Stimulated activated CD8-positive, alpha-beta memory T cell treated with anti-CD3 and anti-CD28 coated beads, Interleukin-4, amount 100 ng/mL, for 4 hours (primary cell): ENCODE results near the gene OR52E4.

Experiments
- DNase-seq, 2 donors: peaks; one replicate each; pipeline ENCODE4 v3.0.0-alpha.2; 2020; ENCODE audit warnings: low read depth in 2 of 2, low spot score in 1 of 2

The OR52E4 gene

DNA sequence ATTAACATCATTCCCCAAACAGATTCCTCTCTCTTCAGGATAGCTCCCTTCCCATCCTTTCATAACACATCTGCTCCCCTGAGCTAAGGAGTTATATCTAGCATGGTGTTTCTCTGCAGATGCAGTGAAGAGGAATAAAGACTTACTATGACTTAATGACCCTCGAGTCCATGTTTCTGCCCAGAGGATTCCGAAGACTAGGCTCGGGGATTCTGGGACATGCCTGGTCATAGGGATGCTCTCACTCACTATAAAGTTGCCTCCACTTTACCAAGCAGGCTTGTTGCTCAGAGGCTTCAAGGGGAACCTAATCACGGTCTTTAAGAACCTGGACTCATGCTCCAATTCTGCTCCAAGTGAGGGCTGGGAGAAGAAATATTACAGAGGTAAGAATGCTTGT is at the start of gene OR52E4:
TSS of gene OR52E4 (plus strand) at position 301 of the 400 bp plus-strand sequence. CDS start 3,664 bp downstream, outside the sequence.
- no peak for DNase-seq

DNA sequence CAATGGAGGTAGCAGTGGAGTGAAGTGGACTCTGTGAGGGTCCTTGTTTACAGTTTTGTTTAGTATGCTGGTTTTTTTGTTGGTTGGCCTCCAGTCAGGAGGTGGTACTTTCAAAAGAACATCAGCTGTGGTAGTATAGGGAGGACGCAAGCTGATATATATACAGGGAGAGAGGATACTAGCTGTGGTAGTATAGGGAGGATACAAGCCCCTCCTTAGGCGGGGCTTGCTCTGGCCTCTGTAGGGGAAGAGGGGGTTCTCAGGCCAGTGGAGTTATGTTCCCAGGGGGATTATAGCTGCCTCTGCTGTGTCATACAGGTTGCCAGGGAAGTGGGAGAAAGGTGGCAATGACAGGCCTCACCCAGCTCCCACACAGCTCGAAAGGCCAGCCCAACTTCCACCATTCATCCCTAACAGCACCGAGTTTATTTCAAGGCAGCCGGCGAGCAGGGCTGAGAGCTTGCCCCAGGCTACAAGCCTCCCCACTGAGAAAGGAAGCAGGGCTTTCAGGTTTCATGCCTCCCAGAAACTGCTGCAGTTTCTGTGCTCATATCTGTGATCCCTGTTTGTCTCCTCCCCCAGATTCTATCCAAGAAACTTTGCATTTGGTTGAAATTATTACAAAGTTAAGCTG is 49.1 kb upstream of the OR52E4 start:
- no peak for DNase-seq

DNA sequence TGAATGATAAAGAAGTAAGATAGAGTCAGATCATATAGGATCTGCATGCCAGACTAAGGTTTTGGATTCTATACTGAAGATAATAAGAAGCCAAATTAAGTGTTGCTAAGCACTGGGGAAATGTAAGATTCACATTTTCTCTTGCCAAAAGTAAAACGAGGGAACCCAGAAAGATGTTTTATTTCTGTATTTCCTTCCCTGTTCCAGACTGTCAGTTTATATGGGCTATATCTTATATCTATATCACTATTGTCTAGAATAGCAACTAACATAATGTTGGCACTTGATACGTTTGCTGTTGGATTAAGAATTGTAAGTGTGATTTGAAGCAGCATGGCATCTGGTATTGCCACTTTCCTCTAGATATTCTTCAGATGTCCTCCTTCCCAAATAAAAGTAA is 47.0 kb upstream of the OR52E4 start:
- DNase-seq, result no peak

GRCh38 chr11:5837695-5838094 is 42.7 kb upstream of the OR52E4 start:
- no peak for DNase-seq

DNA sequence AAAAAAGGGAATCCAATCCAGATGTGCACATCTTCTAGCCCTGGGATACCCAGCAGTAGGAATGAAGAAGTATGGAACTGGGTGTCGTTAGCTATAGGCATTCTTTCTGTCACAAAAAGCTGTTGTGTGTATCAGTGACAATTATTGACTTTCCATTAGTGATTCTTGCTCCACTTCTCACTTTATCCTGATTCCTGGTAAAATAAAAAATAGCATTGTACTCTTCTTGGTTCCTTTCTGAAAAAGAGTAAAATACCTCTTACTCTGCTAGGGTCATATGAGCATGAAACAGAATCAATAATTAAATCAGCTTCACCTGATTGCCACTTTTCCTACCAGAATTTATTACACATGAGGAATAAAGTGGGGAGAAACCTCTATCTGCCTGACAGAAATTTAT is 38.6 kb upstream of the OR52E4 start, which contains the start of gene OR52E6:
TSS of gene OR52E6 (minus strand) at position 101 of the 400 bp plus-strand sequence. CDS start at position 101, 0 bp downstream.
- no peak for DNase-seq

- no peak for DNase-seq
Observed at GRCh38 chr11:5846701-5847100, 33.7 kb upstream of the OR52E4 start.

DNA sequence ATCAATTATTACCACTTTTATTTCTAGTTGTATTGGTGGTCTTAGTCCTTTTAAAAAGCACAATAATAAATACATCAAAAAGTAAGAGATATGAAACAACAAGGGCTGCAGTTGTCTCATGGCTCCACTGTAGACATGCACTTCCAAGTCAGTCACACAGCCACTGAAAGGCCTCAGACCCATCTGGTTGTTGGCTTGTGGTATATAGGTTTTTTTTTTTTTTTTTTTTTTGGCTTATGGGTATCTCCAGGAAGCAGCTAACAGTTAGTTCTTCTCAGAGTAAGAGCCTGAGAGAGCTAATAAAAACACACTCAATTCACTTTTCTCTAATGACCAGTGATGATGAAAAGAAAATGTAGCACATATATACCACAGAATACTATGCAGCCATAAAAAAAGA is 32.7 kb upstream of the OR52E4 start:
- no peak for DNase-seq

- DNase-seq, result no peak
Observed at GRCh38 chr11:5851002-5851401, 29.4 kb upstream of the OR52E4 start.

GRCh38 chr11:5857590-5857989 is 22.8 kb upstream of the OR52E4 start, which contains the start of gene OR52E8:
Gene OR52E8, minus strand, starts transcription at chr11:5857690. Its CDS starts 0 bp downstream, at chr11:5857690.
- no peak for DNase-seq

GRCh38 chr11:5865826-5866225 is 14.6 kb upstream of the OR52E4 start:
- DNase-seq, result no peak

DNA sequence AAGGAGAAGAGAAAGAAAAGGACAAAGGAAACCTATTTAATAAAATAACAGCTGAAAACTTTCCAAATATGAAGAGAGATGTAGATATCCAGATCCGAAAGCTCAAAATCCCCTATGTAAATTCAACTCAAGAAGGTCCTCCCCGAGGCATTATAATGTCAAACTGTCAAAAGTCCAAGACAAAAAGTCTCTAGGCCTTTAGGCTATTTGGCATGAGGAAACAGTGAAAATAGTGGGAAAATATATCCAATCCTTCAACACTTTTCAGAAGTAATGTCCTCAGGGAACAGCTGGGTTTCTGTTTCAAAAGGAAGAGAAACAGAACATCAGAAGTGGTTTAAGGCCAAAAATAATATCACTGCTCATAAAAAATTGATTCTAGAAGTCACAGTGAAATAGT is 1.9 kb upstream of the OR52E4 start:
- DNase-seq, result no peak

GRCh38 chr11:5881756-5882155 is 1.3 kb downstream of the OR52E4 start:
- no peak for DNase-seq

GRCh38 chr11:5887172-5887571 is 6.7 kb downstream of the OR52E4 start:
- no peak for DNase-seq

DNA sequence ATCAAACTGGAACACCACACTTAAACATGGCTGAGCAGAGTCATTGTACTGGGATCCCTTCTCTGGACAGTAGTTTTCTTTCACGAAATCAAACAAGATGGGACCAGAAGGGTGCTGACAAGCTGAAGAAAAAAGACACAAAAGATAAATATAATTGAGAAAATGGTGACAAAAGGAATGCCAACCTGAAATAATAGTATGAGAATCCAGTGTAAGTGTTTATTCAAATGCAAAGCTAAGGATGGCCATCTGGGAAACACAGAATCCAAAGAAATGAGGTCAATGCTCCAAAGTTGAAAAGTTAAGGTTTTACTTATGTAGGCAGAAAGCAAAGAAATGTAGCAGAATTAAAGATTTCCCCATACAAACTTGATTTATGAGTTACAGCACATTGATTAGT is 7.2 kb downstream of the OR52E4 start:
- DNase-seq, result no peak

DNA sequence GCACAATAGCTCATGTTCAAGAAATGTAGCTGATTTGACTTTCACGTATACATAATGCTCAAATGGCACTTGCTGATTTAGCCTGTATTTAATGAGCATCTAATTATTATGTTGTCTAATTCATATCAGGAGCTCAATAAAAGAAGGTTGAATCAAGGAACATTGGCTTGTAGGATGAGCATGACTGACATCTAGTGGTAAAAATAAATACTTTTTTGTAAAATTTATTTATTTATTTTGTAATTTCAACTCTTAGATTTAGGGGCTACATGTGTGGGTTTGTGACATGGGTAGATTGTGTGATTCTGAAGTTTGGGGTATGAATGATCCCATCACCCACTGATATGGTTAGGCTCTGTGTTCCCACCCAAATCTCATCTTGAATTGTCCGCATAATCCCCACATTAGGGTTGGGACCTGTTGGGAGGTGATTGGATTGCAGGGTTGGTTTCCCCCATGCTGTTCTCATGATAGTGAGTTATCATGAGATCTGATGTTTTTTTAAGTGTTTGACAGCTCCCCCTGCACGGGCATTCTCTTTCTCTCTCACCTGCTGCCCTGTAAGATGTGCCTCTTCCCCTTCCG is 10.9 kb downstream of the OR52E4 start:
- DNase-seq, result no peak

DNA sequence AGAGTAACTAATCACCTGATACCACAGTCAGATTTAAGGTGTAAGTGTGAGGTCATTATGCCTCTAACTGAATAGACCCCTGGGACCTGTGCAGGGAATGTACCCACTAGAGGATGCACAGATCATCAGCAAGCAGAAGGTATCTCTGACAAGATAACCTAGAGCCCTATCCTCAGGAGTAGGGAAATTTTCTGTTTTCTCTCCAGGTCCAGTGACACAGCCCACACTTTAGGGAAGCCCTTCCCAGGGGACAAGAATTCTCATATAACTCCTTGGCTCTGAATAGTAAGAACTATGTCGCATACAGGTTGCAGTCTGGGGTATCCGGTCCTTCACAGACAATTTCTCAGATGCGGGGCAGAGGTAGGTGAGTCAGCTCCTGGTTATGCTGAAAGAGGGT is 12.5 kb downstream of the OR52E4 start, which contains the start of gene OR52E5:
TSS of gene OR52E5 (plus strand) at position 301 of the 400 bp plus-strand sequence. CDS start 7,569 bp downstream, outside the sequence.
- no peak for DNase-seq

- no peak for DNase-seq
Observed at GRCh38 chr11:5899534-5899933, 19.1 kb downstream of the OR52E4 start.

DNA sequence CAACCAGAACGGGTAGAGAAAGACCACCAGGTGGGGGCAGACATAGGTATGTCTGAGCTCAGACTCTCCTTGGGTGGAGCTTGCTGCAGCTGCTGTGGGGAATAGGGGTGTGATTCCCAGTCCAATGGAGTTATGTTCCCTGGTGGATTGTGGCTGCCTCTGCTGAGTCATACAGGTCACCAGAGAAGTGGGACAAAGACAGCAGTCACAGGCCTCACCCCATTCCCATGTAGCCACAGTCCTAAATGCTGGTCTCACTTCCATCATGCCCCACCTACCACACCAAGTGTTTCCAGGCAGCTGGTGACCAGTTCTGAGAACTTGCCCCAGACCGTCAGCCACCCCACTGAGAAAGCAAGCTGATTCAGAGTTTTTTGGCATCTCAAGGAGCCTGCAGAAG is 30.1 kb downstream of the OR52E4 start:
- DNase-seq, result no peak

GRCh38 chr11:5922749-5923426 is 42.5 kb downstream of the OR52E4 start:
- no peak for DNase-seq

- DNase-seq, result no peak
Observed at GRCh38 chr11:5923427-5923776, 43.0 kb downstream of the OR52E4 start.

DNA sequence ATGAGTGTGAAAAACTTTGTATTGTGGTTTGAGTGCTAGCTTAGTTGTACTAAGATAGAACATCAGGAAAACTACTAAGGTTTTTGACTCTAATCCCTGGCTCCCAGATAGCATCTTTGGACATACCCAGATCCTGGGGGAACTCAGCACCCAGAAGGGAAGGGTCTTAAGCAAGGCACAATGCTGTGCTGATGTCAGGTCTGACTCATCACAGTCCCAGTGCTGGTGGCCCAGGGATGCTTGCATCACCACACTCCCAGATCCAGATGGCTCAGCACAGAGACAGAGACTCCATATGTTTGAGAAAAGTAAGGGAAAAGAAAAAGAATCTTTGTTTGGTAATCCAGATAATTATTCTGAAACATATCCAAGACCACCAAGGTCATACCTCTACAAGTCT is 43.4 kb downstream of the OR52E4 start:
- DNase-seq, result no peak

DNA sequence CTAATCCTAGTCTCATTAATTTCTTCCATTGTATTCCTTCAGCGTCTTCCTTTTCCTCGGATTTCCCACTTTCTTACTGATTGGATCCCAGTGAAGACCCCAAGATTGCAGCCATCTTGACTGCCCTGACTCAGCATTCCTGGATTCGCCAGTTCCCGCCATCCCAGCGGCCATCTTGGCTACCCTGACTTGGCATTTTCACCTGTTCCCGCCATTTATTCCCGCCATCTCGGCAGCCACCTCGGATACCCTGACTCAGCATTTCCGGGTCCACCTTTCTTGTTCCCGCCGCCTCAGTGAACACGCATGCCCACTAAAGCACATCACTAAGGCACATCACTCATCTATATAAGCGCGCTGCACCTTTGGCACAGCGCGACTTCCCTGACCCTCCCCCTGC is 47.8 kb downstream of the OR52E4 start:
- DNase-seq, result no peak
